ENCODE data around the gene PPL. TPM values are rescaled to one million over a fixed set of nuclear protein-coding genes. Genes with fewer than 3 reads are reported as not detected.

Gene PPL
- total RNA-seq, 1 donor from 2014 or later, result 26.4 TPM

- DNase-seq (ENCODE audit: low spot score) (no peak), ATAC-seq (no peak)
These were observed 45.7 kb downstream of the PPL start for GRCh38 chr16:4891097-4891885.

- ATAC-seq, result no peak
- no peak for DNase-seq (ENCODE audit: low spot score)
These were observed 46.3 kb downstream of the PPL start for GRCh38 chr16:4890686-4891085.

GRCh38 chr16:4890026-4890425, 46.9 kb downstream of the PPL start:
- DNase-seq (ENCODE audit: low spot score) (no peak), ATAC-seq (no peak)

GRCh38 chr16:4888428-4889135, 48.4 kb downstream of the PPL start:
- DNase-seq (ENCODE audit: low spot score) (no peak), ATAC-seq (peak; percentile 7)

DNA sequence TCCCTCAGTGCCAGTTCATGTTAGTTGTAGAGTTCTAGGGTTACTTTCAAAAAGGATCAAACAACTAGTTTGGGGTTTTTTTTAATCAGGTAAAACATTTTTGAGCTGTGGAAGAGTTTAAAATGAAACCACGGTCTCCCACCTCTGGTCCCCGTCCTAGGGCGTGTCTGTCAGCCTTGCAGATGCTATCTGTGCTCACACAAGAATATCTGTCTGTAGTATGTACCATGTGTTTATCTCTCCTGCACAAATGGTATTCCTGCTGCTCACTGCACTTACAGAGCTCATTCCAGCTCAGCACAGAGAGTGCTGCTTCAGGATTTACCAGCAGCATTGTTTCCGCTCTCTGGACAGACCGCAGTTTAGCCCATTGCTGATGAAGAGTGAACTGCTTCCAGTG, 50.8 kb downstream of the PPL start:
- no peak for DNase-seq (ENCODE audit: low spot score)
- ATAC-seq, result no peak

GRCh38 chr16:4884972-4885874, 51.7 kb downstream of the PPL start:
- no peak for DNase-seq (ENCODE audit: low spot score)

GRCh38 chr16:4884209-4884608, 52.7 kb downstream of the PPL start:
- no peak for DNase-seq (ENCODE audit: low spot score)
- ATAC-seq, result no peak

More at GRCh38 chr16:4884972-4885874, 51.7 kb downstream of the PPL start:
- no peak for ATAC-seq

DNA sequence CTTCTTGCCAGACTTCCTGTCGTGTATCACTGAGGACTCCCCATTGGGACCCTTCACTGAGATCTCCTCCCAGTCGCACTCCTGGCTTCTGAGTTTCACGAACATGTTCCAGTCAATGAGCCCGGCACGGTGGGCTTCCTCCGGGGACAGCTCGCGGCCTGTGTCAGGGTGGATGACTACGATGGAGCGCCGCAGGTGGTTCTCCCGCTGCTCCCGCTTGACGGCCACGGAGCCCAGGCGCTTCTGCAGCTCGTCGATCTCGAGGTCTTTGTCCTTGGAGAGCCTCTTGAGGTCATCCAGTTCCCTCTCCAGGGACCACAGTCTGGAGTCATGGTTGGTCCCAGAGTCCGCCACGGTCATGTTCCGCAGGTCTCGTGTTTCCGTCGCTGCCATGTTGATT, 53.4 kb downstream of the PPL start:
- DNase-seq (ENCODE audit: low spot score) (no peak), ATAC-seq (no peak)

DNA sequence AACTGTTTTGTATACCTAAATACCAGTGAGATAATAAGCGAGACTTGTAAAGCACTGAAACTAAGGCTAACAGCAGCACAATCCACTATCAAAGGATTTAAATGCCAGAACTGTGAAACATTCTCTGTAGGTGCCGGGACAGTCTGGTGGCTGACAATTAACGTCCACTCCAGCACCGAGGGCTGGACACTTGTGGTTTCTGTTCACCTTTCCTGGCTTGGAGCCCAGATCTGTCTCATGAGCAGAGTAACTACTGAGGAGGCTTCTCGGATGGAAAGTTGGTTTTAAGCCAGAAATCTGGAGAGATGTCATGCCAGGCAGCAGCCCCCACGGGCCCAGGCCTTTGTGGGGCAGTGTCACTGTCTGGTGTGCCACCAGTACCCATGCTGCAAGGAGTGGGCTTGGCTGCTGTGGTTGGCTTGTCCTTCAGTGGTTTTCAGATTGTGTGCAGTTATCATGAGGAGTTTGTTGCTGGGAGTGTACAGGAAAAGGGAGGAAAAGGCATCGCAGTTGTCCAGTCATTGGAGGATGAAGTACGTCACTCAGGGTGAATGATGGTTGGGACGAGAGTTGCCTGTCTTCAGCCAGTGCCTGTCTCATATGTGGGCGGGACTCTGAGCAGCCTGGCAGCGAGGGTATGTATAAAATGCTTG, 54.2 kb downstream of the PPL start:
- ATAC-seq (peak; percentile 70), DNase-seq (ENCODE audit: low spot score) (peak; percentile 63)

DNA sequence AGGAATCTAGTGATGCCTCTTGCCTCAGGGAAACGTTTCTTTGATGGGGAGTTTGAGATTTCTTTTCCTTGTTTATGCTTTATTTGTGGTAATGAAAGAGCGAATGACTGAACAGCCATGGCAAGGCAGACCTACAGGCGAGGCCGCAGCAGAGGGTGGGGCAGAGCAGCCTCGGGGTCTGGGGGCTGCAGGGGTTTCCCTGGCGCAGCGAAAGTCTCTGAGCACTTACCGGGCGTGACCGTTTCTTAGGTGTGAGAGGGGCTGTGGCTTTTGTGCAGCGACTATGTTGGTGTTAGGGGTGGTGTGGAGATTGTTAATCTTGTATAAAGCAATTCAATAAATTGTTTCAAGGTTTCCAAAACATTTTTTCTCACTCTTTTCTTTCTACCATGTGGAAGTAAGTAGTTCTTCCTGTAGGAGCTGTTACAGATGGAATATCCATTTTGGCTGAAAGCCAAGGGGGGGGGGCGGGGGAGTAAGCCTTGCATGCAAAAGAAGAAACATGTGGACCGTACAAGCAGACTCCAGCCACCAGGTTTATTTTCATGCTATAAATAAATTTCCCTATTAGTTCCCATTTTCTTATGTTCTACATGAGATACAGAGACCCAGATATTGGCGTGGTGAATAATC, 54.8 kb downstream of the PPL start:
- peak; percentile 5 for ATAC-seq
- DNase-seq (ENCODE audit: low spot score), result no peak

DNA sequence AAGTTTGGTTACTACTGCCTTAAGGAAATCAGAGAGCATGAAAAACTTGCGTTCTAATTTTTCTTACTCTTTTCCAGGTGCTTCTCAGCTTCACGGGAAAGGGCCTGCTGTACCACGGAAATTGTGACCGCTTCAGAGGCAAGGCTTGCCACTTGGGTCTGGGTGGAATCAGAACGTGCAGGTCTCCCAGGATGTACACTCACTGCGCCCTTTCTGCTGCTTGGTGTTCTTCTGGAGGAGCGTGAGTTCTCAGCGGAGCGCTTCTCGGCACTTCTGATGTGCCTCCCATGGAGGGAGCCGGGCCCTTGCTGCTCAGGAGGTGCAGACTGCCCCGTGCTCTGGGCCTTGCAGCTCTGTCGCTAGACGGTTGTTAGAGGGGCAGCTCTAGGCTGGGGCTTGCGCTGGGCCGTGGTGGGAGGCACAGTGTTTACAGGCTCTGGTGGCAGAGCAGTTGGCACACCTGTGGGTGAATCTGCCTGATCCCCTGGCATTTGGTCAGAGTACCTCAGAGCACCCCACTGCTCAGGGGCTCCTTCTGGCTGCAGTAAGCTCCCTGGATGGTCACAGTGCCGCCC, 56.9 kb downstream of the PPL start:
- ATAC-seq (no peak), DNase-seq (ENCODE audit: low spot score) (no peak)

GRCh38 chr16:4879049-4879448, 57.9 kb downstream of the PPL start:
- no peak for DNase-seq (ENCODE audit: low spot score)
- ATAC-seq, result no peak

- DNase-seq (ENCODE audit: low spot score) (no peak), ATAC-seq (no peak)
These were observed 59.6 kb downstream of the PPL start for GRCh38 chr16:4877380-4877685.

- ATAC-seq, result no peak
- DNase-seq (ENCODE audit: low spot score), result no peak
These were observed 60.1 kb downstream of the PPL start for GRCh38 chr16:4876646-4877379.

DNA sequence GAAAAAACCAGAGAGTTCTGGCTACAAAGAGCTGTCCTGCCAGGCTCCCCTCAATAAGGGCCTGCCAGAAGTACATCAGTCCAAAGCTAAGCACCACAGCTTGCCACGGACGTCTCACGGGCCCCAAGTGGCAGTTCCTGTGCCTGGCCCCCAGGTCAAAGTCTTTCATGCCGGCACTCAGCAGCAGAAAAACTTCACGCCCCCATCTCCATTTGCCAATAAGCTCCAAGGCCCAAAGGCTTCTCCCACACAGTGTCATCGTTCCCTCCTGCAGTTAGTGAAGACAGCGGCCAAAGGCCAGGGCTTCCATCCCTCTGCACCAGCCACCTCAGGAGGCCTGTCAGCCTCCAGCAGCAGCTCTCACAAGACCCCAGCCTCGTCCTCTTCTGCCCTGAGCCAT, 62.3 kb downstream of the PPL start:
- DNase-seq (ENCODE audit: low spot score), result no peak
- ATAC-seq, result no peak

GRCh38 chr16:4873091-4873490, 63.9 kb downstream of the PPL start:
- DNase-seq (ENCODE audit: low spot score) (no peak), ATAC-seq (no peak)

DNA sequence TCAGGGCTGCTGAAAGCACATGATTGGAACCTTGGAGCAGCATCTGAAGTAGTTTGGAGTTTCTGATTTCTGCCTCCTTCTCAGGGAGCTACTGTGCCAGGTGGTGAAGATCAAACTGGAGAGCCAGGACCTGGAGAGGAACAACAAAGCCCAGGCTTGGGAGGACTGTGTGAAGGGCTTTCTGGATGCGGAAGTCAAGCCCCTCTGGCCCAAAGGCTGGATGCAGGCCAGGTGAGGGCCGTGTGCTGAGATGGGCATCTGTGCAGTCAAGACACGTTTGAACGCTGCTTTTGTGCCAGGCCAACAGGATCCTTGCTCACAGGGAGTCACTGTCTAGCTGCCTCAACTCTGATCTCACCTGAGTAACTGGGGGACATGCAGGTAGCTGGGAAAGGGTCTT, 65.9 kb downstream of the PPL start:
- DNase-seq (ENCODE audit: low spot score), result no peak
- no peak for ATAC-seq

GRCh38 chr16:4870138-4870671, 66.7 kb downstream of the PPL start:
- ATAC-seq (no peak), DNase-seq (ENCODE audit: low spot score) (no peak)

- DNase-seq (ENCODE audit: low spot score) (no peak), ATAC-seq (peak; percentile 71)
These were observed 67.7 kb downstream of the PPL start for GRCh38 chr16:4869147-4869805.

Data from left lobe of liver (tissue), 2 donors.